T-helper 1 cell treated with Interleukin-12 subunit alpha and Interleukin-12 subunit beta and Interleukin-4 antibody, amounts not matched to agents 30 μg/mL and 1 μg/mL, for 36 hours (primary cell): Measurements from ENCODE around the gene MAPT.
"Not testable (repeated sequence)": the region's sequence is repeated elsewhere in the genome, so short reads cannot be mapped to it uniquely, and the experiment has no call there.

ENCODE experiments used
- H3K27ac Mint-ChIP-seq: one replicate; pipeline ENCODE4 v1.8.0; 2021; ENCODE audit warnings: mild to moderate bottlenecking, mixed read lengths
- H3K27me3 Mint-ChIP-seq: one replicate; pipeline ENCODE4 v1.8.0; 2021; ENCODE audit warnings: low read depth, mixed read lengths
- H3K36me3 Mint-ChIP-seq: one replicate; pipeline ENCODE4 v1.8.0; 2021; ENCODE audit warnings: low read depth, mixed read lengths
- H3K4me1 Mint-ChIP-seq: one replicate; pipeline ENCODE4 v1.8.0; 2021; ENCODE audit warnings: low read depth, mixed read lengths
- H3K4me3 Mint-ChIP-seq: one replicate; pipeline ENCODE4 v1.8.0; 2021; ENCODE audit warnings: mild to moderate bottlenecking, moderate library complexity, mixed read lengths
- H3K9me3 Mint-ChIP-seq: one replicate; pipeline ENCODE4 v1.8.0; 2021; ENCODE audit warnings: mixed read lengths

Gene MAPT

GRCh38 chr17:45996282-45996937 lies 102.1 kb downstream of the MAPT start:
- Mint-ChIP-seq H3K4me1 (no peaks in the 10 kb centered on the region), H3K36me3 (no peaks in the 10 kb centered on the region), H3K4me3 (no peak overlapping the region), H3K27ac (no peak overlapping the region), H3K9me3 (no peaks in the 10 kb centered on the region), H3K27me3 (peaks cover 3% of the 10 kb centered on the region)

GRCh38 chr17:45997166-45997565 lies 102.8 kb downstream of the MAPT start:
- Mint-ChIP-seq H3K27me3 (peaks cover 3% of the 10 kb centered on the region), H3K4me3 (no peak overlapping the region), H3K36me3 (no peaks in the 10 kb centered on the region), H3K9me3 (no peaks in the 10 kb centered on the region), H3K4me1 (no peaks in the 10 kb centered on the region), H3K27ac (no peak overlapping the region)

- Mint-ChIP-seq H3K4me3 (no peak overlapping the region), H3K9me3 (no peaks in the 10 kb centered on the region), H3K4me1 (peaks cover under 1% of the 10 kb centered on the region), H3K27ac (no peak overlapping the region), H3K27me3 (peaks cover 3% of the 10 kb centered on the region), H3K36me3 (no peaks in the 10 kb centered on the region)
These were observed 103.3 kb downstream of the MAPT start for GRCh38 chr17:45997624-45998023.

- H3K4me3 Mint-ChIP-seq = no peak within 1 kb of the TSS
- H3K27me3 Mint-ChIP-seq = peaks cover 3% of the 10 kb centered on the region
- no peaks in the 10 kb centered on the region for H3K36me3 Mint-ChIP-seq
- no peaks in the 10 kb centered on the region for H3K9me3 Mint-ChIP-seq
- H3K4me1 Mint-ChIP-seq = peaks cover 2% of the 10 kb centered on the region
- no peak within 1 kb of the TSS for H3K27ac Mint-ChIP-seq
These were observed 104.9 kb downstream of the MAPT start, which contains the start of gene STH for GRCh38 chr17:45998987-45999899. STH (plus strand) TSS chr17:45999250; CDS start chr17:45999280, 30 bp downstream.

GRCh38 chr17:45999900-46000290 lies 105.5 kb downstream of the MAPT start:
- peaks cover 2% of the 10 kb centered on the region for H3K4me1 Mint-ChIP-seq
- H3K4me3 Mint-ChIP-seq = no peak overlapping the region
- no peaks in the 10 kb centered on the region for H3K36me3 Mint-ChIP-seq
- H3K27me3 Mint-ChIP-seq = peaks cover 3% of the 10 kb centered on the region
- no peaks in the 10 kb centered on the region for H3K9me3 Mint-ChIP-seq
- no peak overlapping the region for H3K27ac Mint-ChIP-seq

GRCh38 chr17:46000292-46000691 lies 105.9 kb downstream of the MAPT start:
- H3K36me3 Mint-ChIP-seq = no peaks in the 10 kb centered on the region
- H3K4me3 Mint-ChIP-seq = no peak overlapping the region
- H3K27ac Mint-ChIP-seq = no peak overlapping the region
- H3K4me1 Mint-ChIP-seq = peaks cover 2% of the 10 kb centered on the region
- H3K27me3 Mint-ChIP-seq = peaks cover 3% of the 10 kb centered on the region
- no peaks in the 10 kb centered on the region for H3K9me3 Mint-ChIP-seq

GRCh38 chr17:46000757-46001156 lies 106.4 kb downstream of the MAPT start:
- H3K4me3 Mint-ChIP-seq = no peak overlapping the region
- no peaks in the 10 kb centered on the region for H3K36me3 Mint-ChIP-seq
- no peaks in the 10 kb centered on the region for H3K9me3 Mint-ChIP-seq
- H3K4me1 Mint-ChIP-seq = peaks cover 2% of the 10 kb centered on the region
- peaks cover 3% of the 10 kb centered on the region for H3K27me3 Mint-ChIP-seq
- no peak overlapping the region for H3K27ac Mint-ChIP-seq

GRCh38 chr17:46001390-46002310 lies 107.3 kb downstream of the MAPT start:
- H3K27ac Mint-ChIP-seq = no peak overlapping the region
- no peak overlapping the region for H3K4me3 Mint-ChIP-seq
- H3K36me3 Mint-ChIP-seq = no peaks in the 10 kb centered on the region
- peaks cover 3% of the 10 kb centered on the region for H3K27me3 Mint-ChIP-seq
- no peaks in the 10 kb centered on the region for H3K9me3 Mint-ChIP-seq
- peaks cover 2% of the 10 kb centered on the region for H3K4me1 Mint-ChIP-seq

GRCh38 chr17:46002311-46002972 lies 108.1 kb downstream of the MAPT start:
- no peaks in the 10 kb centered on the region for H3K36me3 Mint-ChIP-seq
- peaks cover 3% of the 10 kb centered on the region for H3K27me3 Mint-ChIP-seq
- peaks cover 2% of the 10 kb centered on the region for H3K4me1 Mint-ChIP-seq
- no peak overlapping the region for H3K27ac Mint-ChIP-seq
- H3K4me3 Mint-ChIP-seq = no peak overlapping the region
- no peaks in the 10 kb centered on the region for H3K9me3 Mint-ChIP-seq

GRCh38 chr17:46002973-46003316 lies 108.6 kb downstream of the MAPT start:
- H3K4me1 Mint-ChIP-seq = peaks cover 2% of the 10 kb centered on the region
- peaks cover 3% of the 10 kb centered on the region for H3K27me3 Mint-ChIP-seq
- no peak overlapping the region for H3K27ac Mint-ChIP-seq
- no peaks in the 10 kb centered on the region for H3K36me3 Mint-ChIP-seq
- no peak overlapping the region for H3K4me3 Mint-ChIP-seq
- H3K9me3 Mint-ChIP-seq = no peaks in the 10 kb centered on the region

- Mint-ChIP-seq H3K36me3 (no peaks in the 10 kb centered on the region), H3K4me1 (peaks cover 2% of the 10 kb centered on the region), H3K9me3 (no peaks in the 10 kb centered on the region), H3K27ac (no peak overlapping the region), H3K4me3 (no peak overlapping the region), H3K27me3 (peaks cover 3% of the 10 kb centered on the region)
These were observed 109.8 kb downstream of the MAPT start for GRCh38 chr17:46003907-46004748.

GRCh38 chr17:46006082-46006481 lies 111.7 kb downstream of the MAPT start:
- H3K27ac Mint-ChIP-seq, H3K9me3 Mint-ChIP-seq, H3K4me3 Mint-ChIP-seq, H3K36me3 Mint-ChIP-seq, H3K4me1 Mint-ChIP-seq, H3K27me3 Mint-ChIP-seq: not testable (repeated sequence)

GRCh38 chr17:46007461-46007965 lies 113.2 kb downstream of the MAPT start:
- Mint-ChIP-seq H3K27me3 (no peaks in the 10 kb centered on the region), H3K4me3 (no peak overlapping the region), H3K27ac (no peak overlapping the region), H3K9me3 (no peaks in the 10 kb centered on the region), H3K4me1 (peaks cover 2% of the 10 kb centered on the region), H3K36me3 (no peaks in the 10 kb centered on the region)
